Central memory CD4-positive, alpha-beta T cell (primary cell): Measurements from ENCODE around the gene GABRR3.

Experiments used
- DNase-seq: peaks from one replicate; pipeline ENCODE4 v3.0.0; 2022

Gene GABRR3

GRCh38 chr3:97954228-97954827 lies 80.8 kb downstream of the GABRR3 start:
- no peak for DNase-seq

GRCh38 chr3:97952872-97953271 lies 82.2 kb downstream of the GABRR3 start:
- no peak for DNase-seq

- no peak for DNase-seq
Measured at GRCh38 chr3:97952280-97952679, 82.8 kb downstream of the GABRR3 start.

- no peak for DNase-seq
Measured at GRCh38 chr3:97950360-97950759, 84.8 kb downstream of the GABRR3 start.

GRCh38 chr3:97949743-97950142 lies 85.4 kb downstream of the GABRR3 start:
- no peak for DNase-seq

- DNase-seq, result no peak
Measured at GRCh38 chr3:97949110-97949485, 86.0 kb downstream of the GABRR3 start.

- no peak for DNase-seq
Measured at GRCh38 chr3:97948351-97949109, 86.6 kb downstream of the GABRR3 start.

- DNase-seq, result no peak
Measured at GRCh38 chr3:97942801-97943546, 92.1 kb downstream of the GABRR3 start.

- DNase-seq, result no peak
Measured at GRCh38 chr3:97940034-97940433, 95.1 kb downstream of the GABRR3 start.

- DNase-seq, result no peak
Measured at GRCh38 chr3:97939401-97939800, 95.7 kb downstream of the GABRR3 start.

GRCh38 chr3:97938444-97938843 lies 96.7 kb downstream of the GABRR3 start:
- DNase-seq, result no peak

- DNase-seq, result no peak
Measured at GRCh38 chr3:97937205-97937604, 97.9 kb downstream of the GABRR3 start.

GRCh38 chr3:97935842-97936241 lies 99.3 kb downstream of the GABRR3 start:
- no peak for DNase-seq
